Measurements from ENCODE around the gene SV2C.
A peak's percentile ranks its signal among the peaks of the same experiment; 100 is the strongest.
"Not testable (repeated sequence)": the region's sequence is repeated elsewhere in the genome, so short reads cannot be mapped to it uniquely, and the experiment has no call there.

Gene SV2C

DNA sequence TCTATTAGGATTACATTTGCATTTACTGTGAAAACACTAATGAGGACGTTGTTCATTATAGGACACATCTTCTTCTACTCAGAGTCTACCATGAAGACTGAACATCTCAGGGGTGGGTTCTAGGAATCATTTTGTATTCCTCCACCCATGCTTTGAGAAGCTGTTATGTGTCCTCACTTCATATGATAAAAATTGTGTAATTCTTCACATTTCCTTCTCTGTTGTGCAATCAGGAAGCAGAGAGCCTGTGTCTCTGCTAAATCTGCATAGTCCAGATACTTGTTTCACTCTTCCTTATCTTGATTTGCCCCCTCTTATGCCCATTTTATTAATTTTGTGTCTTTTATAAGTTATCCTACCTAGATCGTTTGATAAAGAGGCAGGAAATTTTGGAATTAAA is 222.1 kb downstream of the SV2C start:
- CTCF ChIA-PET: interaction anchor here (1.1 to 4.4 kb wide), 6 partner anchors 10 to 80 kb away, joined by 3 to 34 read pairs (median 4); no protein-coding TSS in a partner anchor

DNA sequence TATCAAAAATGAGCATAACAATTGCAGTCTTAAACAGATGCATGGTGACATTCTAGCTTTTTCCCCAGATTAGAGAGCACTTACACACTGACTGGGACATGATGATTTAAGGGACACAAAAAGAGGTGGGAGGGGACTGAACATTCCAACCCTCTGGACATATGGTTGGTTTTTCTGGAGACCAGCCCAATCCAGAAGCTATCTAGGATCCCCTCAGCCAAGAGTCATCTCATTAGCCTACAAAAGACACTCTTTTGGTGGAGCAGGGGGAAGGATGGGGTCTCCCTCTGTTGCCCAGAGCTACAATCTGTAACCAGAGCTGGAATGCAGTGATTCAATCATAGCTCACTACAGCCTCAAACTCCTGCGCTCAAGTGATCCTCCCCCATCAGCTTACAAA is 222.6 kb downstream of the SV2C start:
- H3K36me3 ChIP-seq (ENCODE audit: control insufficient read depth in 4 of 4, insufficient read depth in 4 of 4, low read length in 3 of 4): no peaks in the 10 kb centered on the region
- peak overlapping the region in 2 of 7 experiments; percentile 2 to 4 for H3K4me3 ChIP-seq (ENCODE audit: control insufficient read depth in 1 of 7, extremely low read depth in 1 of 7, insufficient read depth in 4 of 7, low read depth in 2 of 7, low read length in 6 of 7)
- H3K4me1 ChIP-seq (ENCODE audit: control extremely low read depth in 1 of 4, control insufficient read depth in 4 of 4, insufficient read depth in 4 of 4, low read length in 3 of 4): peaks cover 17 to 58% (median 44%) of the 10 kb centered on the region in 4 experiments
- CTCF ChIA-PET: interaction anchor here (0.7 to 4.4 kb wide), 10 partner anchors 9 to 79 kb away, joined by 3 to 34 read pairs (median 4); no protein-coding TSS in a partner anchor
- no peaks in the 10 kb centered on the region for H3K27me3 ChIP-seq (replicated peaks in 2 of 5; ENCODE audit: control insufficient read depth in 4 of 5, insufficient read depth in 5 of 5, low read length in 4 of 5)
- DNase-seq: no peak
- no peak overlapping the region for H3K27ac ChIP-seq (ENCODE audit: insufficient read depth in 1 of 2, low read depth in 1 of 2, low read length in 2 of 2, poor library complexity in 1 of 2, severe bottlenecking in 2 of 2)
- no peaks in the 10 kb centered on the region for H3K9me3 ChIP-seq (ENCODE audit: control extremely low read depth in 1 of 5, control insufficient read depth in 4 of 5, insufficient read depth in 2 of 5, low read depth in 1 of 5, low read length in 4 of 5)
- POLR2A ChIA-PET: interaction anchor here (0.8 to 1.1 kb wide), 3 partner anchors 15 to 97 kb away, joined by 4 to 7 read pairs (median 5); partner anchors contain the start of gene IQGAP2
- WGBS (ENCODE audit: insufficient coverage): no CpG with 5 or more reads among the region's 1 CpG

More for the DNA sequence above, 222.1 kb downstream of the SV2C start:
- no CpG with 5 or more reads among the region's 2 CpGs for WGBS (ENCODE audit: insufficient coverage)
- H3K27ac ChIP-seq (ENCODE audit: insufficient read depth in 1 of 2, low read depth in 1 of 2, low read length in 2 of 2, poor library complexity in 1 of 2, severe bottlenecking in 2 of 2): no peak overlapping the region
- H3K36me3 ChIP-seq (ENCODE audit: control insufficient read depth in 4 of 4, insufficient read depth in 4 of 4, low read length in 3 of 4): no peaks in the 10 kb centered on the region
- peak overlapping the region in 2 of 7 experiments; percentile 2 to 4 for H3K4me3 ChIP-seq (ENCODE audit: control insufficient read depth in 1 of 7, extremely low read depth in 1 of 7, insufficient read depth in 4 of 7, low read depth in 2 of 7, low read length in 6 of 7)
- DNase-seq: peak; percentile 33 to 70 (median 59)
- POLR2A ChIA-PET: interaction anchor here (1.0 kb wide), 1 partner anchor 31 kb away, joined by 5 read pairs; no protein-coding TSS in a partner anchor
- no peaks in the 10 kb centered on the region for H3K9me3 ChIP-seq (ENCODE audit: control extremely low read depth in 1 of 5, control insufficient read depth in 4 of 5, insufficient read depth in 2 of 5, low read depth in 1 of 5, low read length in 4 of 5)
- no peaks in the 10 kb centered on the region for H3K27me3 ChIP-seq (replicated peaks in 2 of 5; ENCODE audit: control insufficient read depth in 4 of 5, insufficient read depth in 5 of 5, low read length in 4 of 5)
- peaks cover 17 to 60% (median 46%) of the 10 kb centered on the region in 4 experiments for H3K4me1 ChIP-seq (ENCODE audit: control extremely low read depth in 1 of 4, control insufficient read depth in 4 of 4, insufficient read depth in 4 of 4, low read length in 3 of 4)

DNA sequence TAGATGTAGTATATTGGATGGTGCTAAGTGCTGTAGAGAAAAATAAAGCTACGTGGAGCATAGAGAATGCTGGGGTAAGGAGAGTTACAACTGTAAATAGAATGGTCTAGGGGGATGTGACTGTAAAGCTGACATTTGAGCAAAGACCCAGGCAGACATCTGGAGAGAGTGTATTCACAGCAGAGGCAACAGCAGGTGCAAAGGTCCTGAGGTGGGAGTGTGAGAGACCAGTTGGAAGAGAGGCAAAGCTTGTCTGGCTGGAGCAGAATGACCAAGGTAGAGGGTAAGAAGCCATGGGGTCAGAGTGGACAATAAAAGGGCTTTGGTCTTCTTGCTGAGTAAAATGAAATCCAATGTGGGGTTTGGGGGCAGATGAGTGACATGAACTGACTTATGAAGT is 227.0 kb downstream of the SV2C start:
- peaks cover 6 to 27% (median 19%) of the 10 kb centered on the region in 4 experiments for H3K4me1 ChIP-seq (ENCODE audit: control extremely low read depth in 1 of 4, control insufficient read depth in 4 of 4, insufficient read depth in 4 of 4, low read length in 3 of 4)

DNA sequence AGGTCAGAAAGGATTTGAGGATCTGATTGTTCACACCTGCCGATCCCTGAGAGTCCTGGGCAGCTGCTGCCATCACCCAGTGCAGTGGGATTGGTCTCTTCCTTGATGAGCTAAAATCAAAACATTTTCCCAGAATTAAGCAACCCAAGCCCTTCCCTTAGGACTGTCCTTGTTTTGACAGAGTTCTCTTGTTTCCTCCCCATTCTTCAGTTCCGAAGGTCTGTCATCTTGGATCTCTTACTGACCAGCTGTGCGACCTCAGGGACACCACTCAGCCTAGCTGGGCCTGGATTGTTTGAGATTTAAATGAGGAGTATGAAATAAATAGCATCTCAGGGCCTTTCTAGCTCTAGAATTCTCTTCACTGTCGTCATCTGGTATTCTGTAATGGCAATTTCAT is 229.6 kb downstream of the SV2C start:
- no peaks in the 10 kb centered on the region for H3K36me3 ChIP-seq (ENCODE audit: control insufficient read depth in 4 of 4, insufficient read depth in 4 of 4, low read length in 3 of 4)
- no peaks in the 10 kb centered on the region for H3K27me3 ChIP-seq (replicated peaks in 2 of 5; ENCODE audit: control insufficient read depth in 4 of 5, insufficient read depth in 5 of 5, low read length in 4 of 5)
- peaks cover 0 to 6% (median 2%) of the 10 kb centered on the region in 4 experiments for H3K4me1 ChIP-seq (ENCODE audit: control extremely low read depth in 1 of 4, control insufficient read depth in 4 of 4, insufficient read depth in 4 of 4, low read length in 3 of 4)
- no peaks in the 10 kb centered on the region for H3K9me3 ChIP-seq (ENCODE audit: control extremely low read depth in 1 of 5, control insufficient read depth in 4 of 5, insufficient read depth in 2 of 5, low read depth in 1 of 5, low read length in 4 of 5)
- 97% methylated on average over 3 of the region's 4 CpGs for WGBS (ENCODE audit: insufficient coverage)
- no peak for DNase-seq
- ChIA-PET CTCF (interaction anchor here (1.3 to 1.6 kb wide), 4 partner anchors 11 to 270 kb away, joined by 3 to 4 read pairs (median 4); no protein-coding TSS in a partner anchor), POLR2A (no interaction called here)
- no peak overlapping the region for H3K4me3 ChIP-seq (ENCODE audit: control insufficient read depth in 1 of 7, extremely low read depth in 1 of 7, insufficient read depth in 4 of 7, low read depth in 2 of 7, low read length in 6 of 7)
- H3K27ac ChIP-seq (ENCODE audit: insufficient read depth in 1 of 2, low read depth in 1 of 2, low read length in 2 of 2, poor library complexity in 1 of 2, severe bottlenecking in 2 of 2): no peak overlapping the region

More for the DNA sequence above, 227.0 kb downstream of the SV2C start:
- no peaks in the 10 kb centered on the region for H3K9me3 ChIP-seq (ENCODE audit: control extremely low read depth in 1 of 5, control insufficient read depth in 4 of 5, insufficient read depth in 2 of 5, low read depth in 1 of 5, low read length in 4 of 5)
- 100% methylated on average over 1 of the region's 1 CpG for WGBS (ENCODE audit: insufficient coverage)
- H3K4me3 ChIP-seq (ENCODE audit: control insufficient read depth in 1 of 7, extremely low read depth in 1 of 7, insufficient read depth in 4 of 7, low read depth in 2 of 7, low read length in 6 of 7): no peak overlapping the region
- H3K27ac ChIP-seq (ENCODE audit: insufficient read depth in 1 of 2, low read depth in 1 of 2, low read length in 2 of 2, poor library complexity in 1 of 2, severe bottlenecking in 2 of 2): no peak overlapping the region
- H3K27me3 ChIP-seq (replicated peaks in 2 of 5; ENCODE audit: control insufficient read depth in 4 of 5, insufficient read depth in 5 of 5, low read length in 4 of 5): no peaks in the 10 kb centered on the region
- POLR2A ChIA-PET: interaction anchor here (0.7 kb wide), 1 partner anchor 12 kb away, joined by 6 read pairs; no protein-coding TSS in a partner anchor
- CTCF ChIA-PET: interaction anchor here (0.7 to 2.0 kb wide), 6 partner anchors 9 to 180 kb away, joined by 3 to 8 read pairs (median 4); no protein-coding TSS in a partner anchor
- no peaks in the 10 kb centered on the region for H3K36me3 ChIP-seq (ENCODE audit: control insufficient read depth in 4 of 4, insufficient read depth in 4 of 4, low read length in 3 of 4)
- no peak for DNase-seq

DNA sequence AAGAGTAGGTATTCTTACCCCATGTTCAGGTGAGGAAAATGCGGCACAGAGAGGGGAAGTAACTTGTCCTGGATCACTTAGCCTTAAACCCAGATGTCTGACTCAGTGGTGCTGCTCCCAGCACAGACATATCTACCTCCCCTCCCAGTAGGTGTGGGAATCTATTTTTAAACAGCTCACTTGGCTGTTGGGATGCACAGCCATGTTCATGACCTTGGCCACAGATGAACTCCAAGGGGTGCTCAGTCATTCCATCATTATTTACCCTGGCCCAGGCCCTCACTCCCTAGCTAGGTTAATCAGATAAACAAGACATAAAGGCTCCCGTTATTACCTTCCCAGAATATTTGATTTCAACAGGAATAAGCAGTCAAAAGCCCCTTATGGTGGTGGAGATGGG is 231.5 kb downstream of the SV2C start:
- POLR2A ChIA-PET: no interaction called here
- Histone ChIP-seq H3K27me3 (replicated peaks in 2 of 5; ENCODE audit: control insufficient read depth in 4 of 5, insufficient read depth in 5 of 5, low read length in 4 of 5) (no peaks in the 10 kb centered on the region), H3K36me3 (ENCODE audit: control insufficient read depth in 4 of 4, insufficient read depth in 4 of 4, low read length in 3 of 4) (no peaks in the 10 kb centered on the region), H3K27ac (ENCODE audit: insufficient read depth in 1 of 2, low read depth in 1 of 2, low read length in 2 of 2, poor library complexity in 1 of 2, severe bottlenecking in 2 of 2) (no peak overlapping the region), H3K9me3 (ENCODE audit: control extremely low read depth in 1 of 5, control insufficient read depth in 4 of 5, insufficient read depth in 2 of 5, low read depth in 1 of 5, low read length in 4 of 5) (no peaks in the 10 kb centered on the region), H3K4me3 (ENCODE audit: control insufficient read depth in 1 of 7, extremely low read depth in 1 of 7, insufficient read depth in 4 of 7, low read depth in 2 of 7, low read length in 6 of 7) (no peak overlapping the region), H3K4me1 (ENCODE audit: control extremely low read depth in 1 of 4, control insufficient read depth in 4 of 4, insufficient read depth in 4 of 4, low read length in 3 of 4) (peaks cover 8 to 16% (median 14%) of the 10 kb centered on the region in 4 experiments)
- CTCF ChIA-PET: interaction anchor here (0.6 to 3.0 kb wide), 3 partner anchors 9 to 92 kb away, joined by 3 to 34 read pairs (median 4); partner anchors contain the start of gene IQGAP2
- DNase-seq: no peak
- no CpG with 5 or more reads among the region's 2 CpGs for WGBS (ENCODE audit: insufficient coverage)

DNA sequence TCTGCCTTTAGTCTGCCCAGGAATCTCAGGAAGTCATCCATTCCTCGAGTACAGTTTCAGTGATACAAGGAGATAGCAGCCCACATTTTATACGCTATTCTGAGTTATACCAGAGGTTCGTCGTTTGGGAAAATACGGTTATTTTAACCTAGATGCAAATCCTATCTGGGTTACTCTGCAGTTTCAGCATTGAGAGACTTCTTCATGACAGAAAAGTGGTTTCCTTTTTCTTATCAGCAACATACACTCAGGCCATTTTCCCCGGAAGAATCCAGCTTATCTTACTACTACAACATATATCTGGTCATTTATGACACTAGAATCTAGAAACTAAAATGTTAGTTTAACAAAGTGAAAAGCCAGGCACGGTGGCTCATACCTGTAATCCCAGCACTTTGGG is 236.5 kb downstream of the SV2C start:
- Histone ChIP-seq H3K4me3 (ENCODE audit: control insufficient read depth in 1 of 7, extremely low read depth in 1 of 7, insufficient read depth in 4 of 7, low read depth in 2 of 7, low read length in 6 of 7) (peak overlapping the region in 5 of 7 experiments; percentile 15 to 56 (median 28)), H3K36me3 (ENCODE audit: control insufficient read depth in 4 of 4, insufficient read depth in 4 of 4, low read length in 3 of 4) (no peaks in the 10 kb centered on the region), H3K27me3 (replicated peaks in 2 of 5; ENCODE audit: control insufficient read depth in 4 of 5, insufficient read depth in 5 of 5, low read length in 4 of 5) (no peaks in the 10 kb centered on the region), H3K9me3 (ENCODE audit: control extremely low read depth in 1 of 5, control insufficient read depth in 4 of 5, insufficient read depth in 2 of 5, low read depth in 1 of 5, low read length in 4 of 5) (no peaks in the 10 kb centered on the region), H3K4me1 (ENCODE audit: control extremely low read depth in 1 of 4, control insufficient read depth in 4 of 4, insufficient read depth in 4 of 4, low read length in 3 of 4) (peaks cover 17 to 32% (median 31%) of the 10 kb centered on the region in 4 experiments), H3K27ac (ENCODE audit: insufficient read depth in 1 of 2, low read depth in 1 of 2, low read length in 2 of 2, poor library complexity in 1 of 2, severe bottlenecking in 2 of 2) (peak overlapping the region; percentile 46 to 73)
- ChIA-PET CTCF (interaction anchor here (1.0 to 4.5 kb wide), 7 partner anchors 11 to 224 kb away, joined by 3 to 21 read pairs (median 5); no protein-coding TSS in a partner anchor), POLR2A (interaction anchor here (0.7 to 1.8 kb wide), 2 partner anchors 12 to 82 kb away, joined by 4 to 9 read pairs; no protein-coding TSS in a partner anchor)
- 0% methylated on average over 6 of the region's 7 CpGs for WGBS (ENCODE audit: insufficient coverage)
- DNase-seq: peak; percentile 73 to 92 (median 84)

DNA sequence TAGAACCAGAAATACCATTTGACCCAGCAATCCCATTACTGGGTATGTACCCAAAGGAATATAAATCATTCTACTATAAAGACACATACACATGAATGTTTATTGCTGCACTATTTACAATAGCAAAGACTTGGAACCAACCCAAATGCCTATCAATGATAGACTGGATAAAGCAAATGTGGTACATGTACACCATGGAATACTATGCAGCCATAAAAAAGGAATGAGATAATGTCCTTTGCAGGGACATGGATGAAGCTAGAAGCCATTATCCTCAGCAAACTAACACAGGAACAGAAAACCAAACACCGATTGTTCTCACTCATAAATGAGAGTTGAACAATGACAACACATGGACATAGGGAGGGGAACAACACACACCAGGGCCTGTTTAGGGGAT is 240.3 kb downstream of the SV2C start:
- CTCF ChIA-PET: interaction anchor here (1.0 kb wide), 1 partner anchor 9 kb away, joined by 3 read pairs; no protein-coding TSS in a partner anchor
- H3K27ac ChIP-seq (ENCODE audit: insufficient read depth in 1 of 2, low read depth in 1 of 2, low read length in 2 of 2, poor library complexity in 1 of 2, severe bottlenecking in 2 of 2); H3K36me3 ChIP-seq (ENCODE audit: control insufficient read depth in 4 of 4, insufficient read depth in 4 of 4, low read length in 3 of 4); DNase-seq; POLR2A ChIA-PET; H3K27me3 ChIP-seq (replicated peaks in 2 of 5; ENCODE audit: control insufficient read depth in 4 of 5, insufficient read depth in 5 of 5, low read length in 4 of 5); H3K4me3 ChIP-seq (ENCODE audit: control insufficient read depth in 1 of 7, extremely low read depth in 1 of 7, insufficient read depth in 4 of 7, low read depth in 2 of 7, low read length in 6 of 7); H3K9me3 ChIP-seq (ENCODE audit: control extremely low read depth in 1 of 5, control insufficient read depth in 4 of 5, insufficient read depth in 2 of 5, low read depth in 1 of 5, low read length in 4 of 5): not testable (repeated sequence)
- WGBS (ENCODE audit: insufficient coverage): no CpG with 5 or more reads among the region's 1 CpG
- H3K4me1 ChIP-seq (ENCODE audit: control extremely low read depth in 1 of 4, control insufficient read depth in 4 of 4, insufficient read depth in 4 of 4, low read length in 3 of 4): peaks cover 29 to 66% (median 61%) of the 10 kb centered on the region in 4 experiments

Measured in common myeloid progenitor, CD34-positive (primary cell).